H1 (cell line): Measurements from ENCODE around the gene CCDC33. TPM values are rescaled to one million over a fixed set of nuclear protein-coding genes. Genes with fewer than 3 reads are reported as not detected.

ENCODE experiments used
- ASH2L ChIP-seq: fragments of 200-600, 300-600 bp; sonication (generic); IDR thresholded peaks from one replicate; pipeline ENCODE4 v1.7.1; 2017; ENCODE audit warnings: low read length
- ATF2 ChIP-seq: IDR thresholded peaks from 2 replicates; pipeline ENCODE4 v1.6.1; 2012; ENCODE audit warnings: low read length, inconsistent platforms
- GABPA ChIP-seq: IDR thresholded peaks from 2 replicates; pipeline ENCODE4 v1.6.1; 2011; ENCODE audit warnings: mild to moderate bottlenecking, low read length, moderate library complexity, borderline replicate concordance; ENCODE audit not compliant: insufficient read depth
- HDAC6 ChIP-seq: IDR thresholded peaks from one replicate; pipeline ENCODE4 v1.7.1; 2012; ENCODE audit warnings: low read depth, mild to moderate bottlenecking, inconsistent platforms, low read length, moderate library complexity
- JUND ChIP-seq: IDR thresholded peaks from 2 replicates; pipeline ENCODE4 v1.6.1; 2011; ENCODE audit warnings: mild to moderate bottlenecking, improper control_type of control experiment, low read length
- KDM4A ChIP-seq: IDR thresholded peaks from one replicate; pipeline ENCODE4 v1.7.1; 2012; ENCODE audit warnings: low read depth, mild to moderate bottlenecking, moderate library complexity, low read length, inconsistent platforms; ENCODE audit not compliant: severe bottlenecking
- KDM5A ChIP-seq: fragments of 200-600 bp; IDR thresholded peaks from 2 replicates; pipeline ENCODE4 v1.7.1; 2012; ENCODE audit warnings: mild to moderate bottlenecking, low read length, inconsistent platforms, mixed read lengths
- MAFK ChIP-seq: IDR thresholded peaks from 2 replicates; pipeline ENCODE4 v1.6.1; 2012; ENCODE audit warnings: low read depth, mild to moderate bottlenecking, improper control_type of control experiment, low read length
- NANOG ChIP-seq: IDR thresholded peaks from 2 replicates; pipeline ENCODE4 v1.6.1; 2011; ENCODE audit warnings: low read length, low read depth, mild to moderate bottlenecking, inconsistent platforms; ENCODE audit not compliant: insufficient read depth, poor library complexity, severe bottlenecking
- RAD21 ChIP-seq, 2 experiments: IDR thresholded peaks in 1 of 2; conservative IDR thresholded peaks in 1 of 2; 2 replicates each; pipeline ENCODE4 v1.6.1; 2011; ENCODE audit warnings: low read depth in 2 of 2, low read length in 2 of 2, improper control_type of control experiment in 1 of 2, inconsistent platforms in 1 of 2, mild to moderate bottlenecking in 1 of 2, moderate library complexity in 1 of 2
- SIRT6 ChIP-seq: IDR thresholded peaks from one replicate; pipeline ENCODE4 v1.7.1; 2012; ENCODE audit warnings: low read length, inconsistent platforms
- SP1 ChIP-seq: IDR thresholded peaks from 2 replicates; pipeline ENCODE4 v1.6.1; 2011; ENCODE audit warnings: low read depth, low read length
- SRF ChIP-seq: IDR thresholded peaks from 2 replicates; pipeline ENCODE4 v1.6.1; 2011; ENCODE audit warnings: mild to moderate bottlenecking, low read depth, low read length, moderate library complexity
- TAF1 ChIP-seq: IDR thresholded peaks from 2 replicates; pipeline ENCODE4 v1.6.1; 2011; ENCODE audit warnings: mild to moderate bottlenecking, low read depth, low read length
- TAF7 ChIP-seq: optimal IDR thresholded peaks from 2 replicates; pipeline ENCODE3; 2011; ENCODE audit warnings: low read depth, mild to moderate bottlenecking, inconsistent platforms, low read length, moderate library complexity, borderline replicate concordance
- TBP ChIP-seq: IDR thresholded peaks from 2 replicates; pipeline ENCODE4 v1.6.1; 2011; ENCODE audit warnings: low read depth, low read length, improper control_type of control experiment
- YY1 ChIP-seq: IDR thresholded peaks from 2 replicates; pipeline ENCODE4 v1.6.1; 2011; ENCODE audit warnings: low read depth, mild to moderate bottlenecking, low read length
- polyA plus RNA-seq, 7 experiments: library from polyadenylated mRNA; depleted of rRNA in 3 of 7; stranded (reverse) in 5 of 7; unstranded in 2 of 7; fragments of >200 nt in 5 of 7; fragments of 200-250 nt in 2 of 7; gene quantifications; 1 replicate in 5 of 7; 2 replicates in 1 of 7; 4 replicates in 1 of 7; pipeline versions ENCODE4 v1.2.1 to v1.2.3, GENCODE V29; 2011 to 2013; ENCODE audit warnings: missing spikeins in 2 of 7, mixed read lengths in 2 of 7
- total RNA-seq: library from RNA; stranded (reverse); fragmentation: NEBNext Ultra II Directional; extraction: Animal tissue kit (Norgen Biotek cat#: 25700); gene quantifications from 2 replicates; pipeline ENCODE4 v1.2.1, GENCODE V29; 2021
- TF ChIP-seq, protein P1 (sequence below): IDR thresholded peaks from 2 replicates; pipeline ENCODE4 v1.6.1; 2011; ENCODE audit warnings: low read length, improper control_type of control experiment
- TF ChIP-seq, protein P2 (sequence below): IDR thresholded peaks from 2 replicates; pipeline ENCODE4 v1.6.1; 2012; ENCODE audit warnings: inconsistent platforms
- TF ChIP-seq, protein P3 (sequence below): IDR thresholded peaks from 2 replicates; pipeline ENCODE4 v1.6.1; 2012; ENCODE audit warnings: inconsistent platforms

Gene CCDC33
- total and polyA plus RNA-seq, 2 of the 8 experiments (the other 6 are each of a cell fraction or from before 2014, with no cell fraction given), result 2.0 to 2.7 TPM

DNA sequence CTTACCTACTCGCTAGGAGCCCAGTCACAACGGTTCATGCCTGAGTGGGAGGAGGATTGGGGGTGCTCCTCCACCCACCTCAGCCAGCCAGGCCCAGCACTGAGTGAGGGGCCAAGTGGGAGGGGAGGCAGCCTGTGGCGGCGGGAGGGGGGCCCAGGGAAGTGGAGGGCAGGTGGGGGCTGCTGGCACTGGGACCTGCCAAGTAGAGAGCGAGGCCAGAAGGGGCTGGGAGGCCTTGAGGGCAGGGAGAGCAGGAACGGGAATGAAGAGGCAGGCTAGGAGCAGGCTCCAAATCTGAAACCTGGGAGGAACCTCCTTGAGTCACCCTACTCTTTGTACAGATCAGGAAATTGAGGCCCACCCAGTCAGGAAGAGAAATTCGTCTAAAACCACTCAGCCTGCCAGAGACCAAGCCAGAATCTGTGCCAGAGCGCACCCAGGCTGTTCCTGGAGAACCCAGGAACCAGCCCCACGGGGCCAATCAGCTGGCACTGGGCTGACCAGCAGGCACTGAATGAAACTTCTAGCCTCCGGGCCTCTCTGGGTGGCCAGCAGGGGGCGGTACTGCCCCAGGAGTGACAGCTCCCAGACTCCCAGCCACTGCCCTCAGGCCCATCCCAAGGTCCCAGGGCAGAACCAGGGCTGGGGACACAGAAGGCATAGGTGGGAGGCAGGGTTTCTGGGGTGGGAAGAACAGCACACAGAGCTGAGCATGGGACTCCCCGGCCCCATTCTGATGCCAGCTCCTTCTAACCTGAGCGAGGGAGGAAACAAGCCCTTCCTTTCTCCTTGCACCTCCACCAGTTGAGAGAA lies 146.1 kb downstream of the CCDC33 start (continued):
- TF ChIP-seq, protein P1, sequence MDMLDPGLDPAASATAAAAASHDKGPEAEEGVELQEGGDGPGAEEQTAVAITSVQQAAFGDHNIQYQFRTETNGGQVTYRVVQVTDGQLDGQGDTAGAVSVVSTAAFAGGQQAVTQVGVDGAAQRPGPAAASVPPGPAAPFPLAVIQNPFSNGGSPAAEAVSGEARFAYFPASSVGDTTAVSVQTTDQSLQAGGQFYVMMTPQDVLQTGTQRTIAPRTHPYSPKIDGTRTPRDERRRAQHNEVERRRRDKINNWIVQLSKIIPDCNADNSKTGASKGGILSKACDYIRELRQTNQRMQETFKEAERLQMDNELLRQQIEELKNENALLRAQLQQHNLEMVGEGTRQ, result no peak
- TF ChIP-seq SRF (no peak), TAF1 (no peak), SIRT6 (no peak), JUND (peak; percentile 39; the same call in 1 of the 2 replicates), MAFK (no peak), HDAC6 (no peak), NANOG (no peak), KDM5A (no peak), ASH2L (no peak), RAD21 (IDR thresholded peaks at IDR 0.05 in 1 of 2, conservative IDR thresholded peaks at IDR 0.05 in 1 of 2; ENCODE audit: low read depth in 2 of 2, low read length in 2 of 2) (peak; percentile 98 to 100), ATF2 (no peak), YY1 (no peak), GABPA (peak; percentile 48; the same call in 1 of the 2 replicates), TBP (no peak), SP1 (no peak), TAF7 (no peak), KDM4A (no peak)
- TF ChIP-seq, protein P2, sequence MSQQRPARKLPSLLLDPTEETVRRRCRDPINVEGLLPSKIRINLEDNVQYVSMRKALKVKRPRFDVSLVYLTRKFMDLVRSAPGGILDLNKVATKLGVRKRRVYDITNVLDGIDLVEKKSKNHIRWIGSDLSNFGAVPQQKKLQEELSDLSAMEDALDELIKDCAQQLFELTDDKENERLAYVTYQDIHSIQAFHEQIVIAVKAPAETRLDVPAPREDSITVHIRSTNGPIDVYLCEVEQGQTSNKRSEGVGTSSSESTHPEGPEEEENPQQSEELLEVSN, result no peak
- TF ChIP-seq, protein P3, sequence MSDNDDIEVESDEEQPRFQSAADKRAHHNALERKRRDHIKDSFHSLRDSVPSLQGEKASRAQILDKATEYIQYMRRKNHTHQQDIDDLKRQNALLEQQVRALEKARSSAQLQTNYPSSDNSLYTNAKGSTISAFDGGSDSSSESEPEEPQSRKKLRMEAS, result no peak
